Measurements from ENCODE around the gene RFX1.

RFX1 gene

DNA sequence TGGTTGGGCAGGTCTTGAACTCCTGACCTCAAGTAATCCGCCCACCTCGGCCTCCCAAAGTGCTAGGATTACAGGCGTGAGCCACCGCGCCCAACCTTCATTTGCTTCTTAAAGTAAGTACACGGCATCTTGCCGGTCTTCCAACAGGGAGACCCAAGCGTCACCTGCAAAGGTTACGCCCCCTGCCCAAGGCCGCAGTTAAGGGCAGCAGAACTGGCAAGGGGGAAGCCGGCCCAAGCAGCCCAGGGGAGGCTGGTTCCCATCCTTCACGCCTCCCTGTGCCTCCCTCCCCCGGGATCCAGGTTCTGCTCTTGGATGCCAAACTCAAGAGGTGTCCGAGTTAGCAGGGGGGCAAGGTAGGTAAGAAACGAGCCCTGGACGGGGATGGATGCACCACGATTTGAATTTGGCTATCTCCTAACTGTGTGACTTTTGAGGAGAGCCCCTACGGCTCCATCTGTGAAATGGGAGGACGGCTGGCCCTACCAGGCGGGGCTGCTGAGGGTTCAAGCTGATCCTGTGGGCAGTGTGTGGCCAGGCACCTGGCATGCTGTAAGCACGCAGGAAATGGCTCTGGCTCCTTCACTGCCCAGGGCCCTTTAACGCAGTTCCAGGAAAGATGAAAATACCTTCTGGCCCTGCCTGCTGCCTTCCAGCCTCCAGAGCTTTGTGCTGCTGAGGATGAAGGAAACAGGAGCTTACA is 9.0 kb downstream of the RFX1 start:
- DNase-seq (ENCODE audit: low spot score): no peak
- no peak for FAIRE-seq

DNA sequence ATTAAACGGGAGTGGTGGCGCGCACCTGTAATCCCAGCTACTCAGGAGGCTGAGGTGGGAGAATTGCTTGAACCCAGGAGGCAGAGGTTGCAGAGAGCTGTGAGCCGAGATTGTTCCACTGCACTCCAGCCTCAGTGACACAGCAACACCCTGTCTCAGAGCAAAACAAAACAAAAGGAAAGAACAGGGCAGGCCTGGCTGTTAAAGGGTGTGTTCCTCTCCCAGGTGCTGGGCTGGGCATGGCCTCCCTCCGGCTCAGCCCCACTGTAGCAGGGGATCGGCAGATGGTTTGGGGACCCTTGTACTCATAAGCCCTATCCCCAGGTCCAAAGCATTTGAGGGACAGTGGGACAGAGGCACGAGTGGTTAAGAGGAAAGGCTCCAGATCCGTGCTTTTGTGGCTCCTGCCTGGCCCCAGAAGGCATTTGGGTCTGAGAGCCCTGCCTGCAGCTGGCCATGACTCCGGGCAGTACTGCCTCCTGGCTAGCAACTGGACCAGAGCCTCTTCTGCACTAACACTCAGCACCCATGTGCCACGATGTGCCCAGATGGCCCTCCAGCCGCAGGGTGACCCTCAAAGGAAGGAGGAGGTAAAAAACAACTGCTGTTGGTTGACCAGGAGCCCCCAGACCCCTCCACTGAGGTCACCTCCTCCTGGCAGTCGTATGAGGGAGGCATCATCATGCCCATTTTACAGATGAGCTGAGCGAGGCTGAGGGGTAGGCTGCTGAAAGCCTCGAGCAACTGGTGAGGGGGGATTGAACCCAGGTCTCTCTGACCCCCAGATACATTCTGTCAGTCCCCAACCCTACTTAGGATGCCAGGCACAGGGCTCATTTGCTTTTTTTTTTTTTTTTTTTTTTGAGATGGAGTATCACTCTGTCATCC is 10.0 kb downstream of the RFX1 start:
- FAIRE-seq (no peak), DNase-seq (ENCODE audit: low spot score) (no peak)

DNA sequence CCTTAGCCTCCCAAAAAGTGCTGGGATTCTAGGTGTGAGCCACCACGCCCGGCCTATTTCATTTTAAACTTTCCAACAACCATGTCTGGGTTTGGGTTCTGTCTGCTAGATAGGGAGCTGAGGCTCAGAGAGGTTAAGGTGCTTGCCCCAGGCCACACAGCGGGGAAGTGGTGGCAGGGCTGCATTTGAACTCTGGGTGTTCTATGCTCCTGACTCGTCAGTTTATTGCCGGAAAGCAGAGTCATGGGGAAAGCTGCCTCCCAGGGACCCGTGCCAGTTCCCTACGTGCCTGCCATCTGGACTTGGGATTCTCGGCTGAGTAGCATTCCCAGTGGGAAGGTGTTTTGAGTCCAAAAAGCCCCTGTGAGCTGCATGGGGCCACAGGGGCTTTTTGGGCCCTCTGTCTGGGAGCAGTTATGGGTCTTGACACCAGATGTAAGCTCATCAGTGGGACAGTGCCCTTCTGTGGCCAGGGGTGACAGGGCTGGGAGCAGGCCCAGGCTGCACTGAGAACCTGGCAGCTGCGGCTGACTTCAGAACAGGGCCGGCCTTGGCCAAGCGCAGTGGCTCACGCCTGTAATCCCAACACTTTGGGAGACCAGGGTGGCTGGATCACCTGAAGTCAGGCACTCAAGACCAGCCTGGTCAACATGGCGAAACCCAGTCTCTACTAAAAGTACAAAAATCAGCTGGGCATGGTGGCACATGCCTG is 10.9 kb downstream of the RFX1 start:
- DNase-seq (ENCODE audit: low spot score): no peak
- no peak for FAIRE-seq

DNA sequence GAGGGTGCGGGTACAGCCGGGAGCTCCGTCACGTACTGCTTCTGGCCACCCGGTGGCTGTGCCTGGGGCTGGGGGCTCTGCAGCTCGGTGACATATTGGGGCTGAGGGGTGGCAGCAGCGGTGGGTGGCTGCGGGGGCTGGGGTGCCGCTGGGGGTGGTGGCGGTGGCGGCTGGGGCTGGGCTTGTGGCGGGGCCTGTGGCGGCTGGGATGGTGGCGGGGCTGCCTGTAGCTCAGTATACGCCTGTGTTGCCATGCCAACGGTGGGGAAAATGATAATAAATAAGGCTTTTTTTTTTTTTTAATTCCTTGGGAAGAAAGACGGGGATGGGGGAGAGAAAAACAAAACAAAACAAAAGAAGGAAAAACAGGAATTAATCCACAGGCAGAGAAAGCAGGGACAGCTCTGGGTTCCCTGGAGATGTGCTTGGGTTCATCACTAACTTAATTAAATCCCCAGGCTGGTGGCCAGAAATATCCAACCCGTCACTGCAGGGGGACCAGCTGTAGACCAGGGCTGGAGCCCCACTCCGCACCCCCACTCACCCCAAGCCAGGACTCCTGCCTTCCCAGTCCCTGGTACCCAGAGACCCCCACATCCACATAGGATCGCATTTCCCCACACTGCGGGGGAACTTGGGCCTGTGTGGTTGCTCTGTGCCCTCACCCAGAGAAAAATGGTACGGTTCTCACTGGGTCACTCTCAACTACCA is 12.4 kb downstream of the RFX1 start:
- DNase-seq (ENCODE audit: low spot score): no peak
- no peak for FAIRE-seq

DNA sequence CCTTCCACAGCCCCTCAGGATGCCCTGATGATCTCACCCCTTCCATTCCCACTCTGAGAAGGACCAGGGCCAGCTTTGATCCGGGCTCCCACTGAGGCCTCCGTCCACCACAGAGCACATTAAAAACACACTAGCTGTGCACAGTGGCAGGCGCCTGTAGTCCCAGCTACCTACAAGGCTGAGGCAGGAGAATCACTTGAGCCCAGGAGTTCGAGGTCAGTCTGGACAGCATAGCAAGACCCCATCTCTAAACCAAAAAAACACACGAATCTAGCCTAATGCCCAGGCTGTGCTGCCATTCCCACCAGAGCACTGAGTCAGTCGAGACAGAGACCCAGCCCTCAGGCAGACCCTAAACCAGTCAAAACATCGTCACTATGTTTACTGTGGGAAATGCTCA is 14.1 kb downstream of the RFX1 start:
- FAIRE-seq: no peak
- DNase-seq (ENCODE audit: low spot score): no peak

DNA sequence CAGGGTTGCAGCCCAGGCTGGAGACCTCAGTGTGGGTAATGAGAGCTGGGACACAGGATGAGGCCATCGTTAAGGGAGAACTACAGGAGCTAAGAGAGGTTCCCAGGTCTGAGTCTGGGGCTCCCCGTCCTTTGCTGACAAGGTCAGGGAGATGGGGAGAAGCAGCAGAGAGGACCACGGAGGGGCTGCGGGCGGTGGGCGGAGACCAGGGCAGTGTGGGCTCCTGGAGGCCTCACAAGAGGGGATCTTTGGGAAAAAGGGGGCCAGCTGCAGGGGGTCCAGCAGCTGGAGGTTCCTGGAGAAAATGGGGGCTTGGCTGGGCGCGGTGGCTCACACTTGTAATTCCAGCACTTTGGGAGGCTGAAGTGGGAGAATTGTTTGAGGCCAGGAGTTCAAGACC is 16.0 kb downstream of the RFX1 start:
- no peak for DNase-seq (ENCODE audit: low spot score)
- FAIRE-seq: no peak

DNA sequence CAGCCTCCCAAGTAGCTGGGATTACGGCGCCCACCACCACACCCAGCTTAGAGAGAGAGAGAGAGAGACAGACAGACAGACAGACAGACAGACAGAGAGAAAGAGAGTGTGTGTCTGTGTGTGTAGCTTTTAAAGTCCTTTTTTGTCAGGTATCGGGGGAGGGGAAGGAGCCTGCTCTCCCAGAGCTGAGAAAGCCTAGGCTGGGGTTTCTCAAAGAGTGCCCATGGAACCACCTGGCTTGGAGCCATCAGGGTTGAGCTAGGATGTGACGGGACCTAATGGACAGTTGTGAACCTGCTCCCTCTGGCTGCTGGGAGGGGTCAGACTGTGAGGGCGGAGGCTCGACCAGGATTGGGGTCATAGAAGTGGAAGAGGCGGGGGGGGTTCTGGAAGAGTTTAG is 16.6 kb downstream of the RFX1 start:
- no peak for FAIRE-seq
- no peak for DNase-seq (ENCODE audit: low spot score)

DNA sequence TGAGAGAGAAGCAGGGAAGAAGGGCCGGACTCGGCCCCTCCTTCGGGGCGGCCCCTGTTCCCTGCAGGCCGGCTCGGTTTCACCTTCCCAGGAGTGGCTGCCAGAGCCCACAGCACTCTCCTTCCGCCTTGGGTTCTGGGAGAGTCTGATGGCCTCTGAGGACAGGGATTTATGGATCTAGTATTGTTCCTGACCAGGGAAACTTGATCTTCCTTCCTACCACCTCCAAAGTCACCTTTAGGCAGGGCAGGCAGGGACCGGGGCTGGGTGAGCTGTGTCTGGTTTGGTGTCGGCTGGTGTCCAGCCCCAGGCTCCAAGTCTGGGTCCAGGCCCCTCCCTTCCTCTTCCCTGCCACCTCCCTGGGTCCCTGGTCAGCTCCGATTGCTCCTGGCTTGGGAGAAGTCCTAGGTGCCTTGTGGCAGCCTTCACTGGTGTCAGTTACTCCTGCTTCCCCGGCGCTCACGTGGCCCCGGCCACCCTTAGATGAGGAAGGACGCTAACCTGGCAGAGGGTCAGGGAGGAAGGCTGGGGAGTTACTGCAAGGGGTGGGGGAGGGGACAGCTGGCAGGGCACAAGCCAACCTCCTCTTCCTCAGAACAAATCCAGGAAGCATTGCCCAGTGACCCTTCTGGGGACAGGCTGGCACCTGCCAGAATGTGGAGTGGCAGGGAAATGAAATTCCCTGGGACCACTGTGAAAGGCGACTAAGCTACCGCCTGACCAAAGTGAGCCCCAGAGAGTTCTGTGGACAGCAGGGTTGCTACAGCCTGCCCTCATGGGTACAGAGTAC is 18.8 kb downstream of the RFX1 start:
- DNase-seq (ENCODE audit: low spot score): no peak
- FAIRE-seq: no peak

DNA sequence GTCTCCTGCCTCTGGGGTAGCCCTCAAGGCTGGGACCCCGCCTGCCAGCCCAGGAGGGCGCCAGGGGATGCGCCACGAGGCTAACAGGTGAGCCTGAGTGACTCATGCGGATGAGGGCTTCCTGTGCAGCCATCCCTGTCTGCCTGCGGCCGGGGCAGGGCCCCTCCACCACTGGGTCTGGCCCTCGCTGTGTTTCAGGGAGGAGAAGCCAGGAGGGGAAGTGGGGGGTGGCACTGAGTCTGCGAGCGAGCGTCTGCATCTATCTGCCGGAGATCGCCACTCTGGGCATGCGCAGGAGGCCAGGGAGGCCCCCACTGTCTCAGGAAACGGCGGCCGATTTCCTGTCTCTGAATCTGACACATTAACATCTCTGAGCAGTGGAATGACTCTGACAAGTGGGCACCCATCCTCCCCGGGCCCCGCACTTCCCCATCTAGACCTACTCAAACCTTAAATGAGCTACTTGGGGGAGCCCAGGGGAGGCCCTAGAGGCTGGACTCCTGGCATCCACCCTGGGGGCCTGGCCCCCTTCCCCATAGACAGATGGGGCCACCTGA is 19.7 kb downstream of the RFX1 start:
- FAIRE-seq (no peak), DNase-seq (ENCODE audit: low spot score) (peak; percentile 79)

DNA sequence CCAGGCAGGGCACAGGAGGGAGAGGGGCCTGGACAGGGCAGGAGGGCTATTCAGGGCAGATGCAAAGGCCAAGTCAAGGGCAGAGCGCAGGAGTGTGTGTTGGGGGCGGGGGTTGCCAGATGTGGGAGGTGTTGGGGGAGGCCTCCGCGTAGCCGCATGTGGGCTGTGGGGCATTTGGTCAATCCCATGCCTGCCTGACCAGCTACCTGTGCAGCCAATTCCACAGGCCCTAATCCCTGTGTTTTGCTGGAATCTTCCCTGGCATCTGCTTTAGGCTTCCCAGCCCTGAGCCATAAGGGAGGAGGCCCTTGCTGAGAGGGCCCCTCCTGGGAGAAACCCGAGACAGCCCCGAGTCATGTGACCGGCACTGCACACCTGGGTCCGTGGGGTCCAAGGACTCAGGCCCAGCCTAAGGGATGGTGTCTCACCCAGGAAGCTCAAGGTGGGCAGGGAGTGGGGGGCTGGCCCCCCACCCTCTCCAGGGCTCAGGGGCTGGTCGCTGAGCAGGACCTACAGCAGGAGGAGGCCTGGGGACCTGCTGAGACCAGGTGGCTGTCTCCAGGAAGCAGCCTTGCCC is 20.3 kb downstream of the RFX1 start:
- peak; percentile 11 for DNase-seq (ENCODE audit: low spot score)

DNA sequence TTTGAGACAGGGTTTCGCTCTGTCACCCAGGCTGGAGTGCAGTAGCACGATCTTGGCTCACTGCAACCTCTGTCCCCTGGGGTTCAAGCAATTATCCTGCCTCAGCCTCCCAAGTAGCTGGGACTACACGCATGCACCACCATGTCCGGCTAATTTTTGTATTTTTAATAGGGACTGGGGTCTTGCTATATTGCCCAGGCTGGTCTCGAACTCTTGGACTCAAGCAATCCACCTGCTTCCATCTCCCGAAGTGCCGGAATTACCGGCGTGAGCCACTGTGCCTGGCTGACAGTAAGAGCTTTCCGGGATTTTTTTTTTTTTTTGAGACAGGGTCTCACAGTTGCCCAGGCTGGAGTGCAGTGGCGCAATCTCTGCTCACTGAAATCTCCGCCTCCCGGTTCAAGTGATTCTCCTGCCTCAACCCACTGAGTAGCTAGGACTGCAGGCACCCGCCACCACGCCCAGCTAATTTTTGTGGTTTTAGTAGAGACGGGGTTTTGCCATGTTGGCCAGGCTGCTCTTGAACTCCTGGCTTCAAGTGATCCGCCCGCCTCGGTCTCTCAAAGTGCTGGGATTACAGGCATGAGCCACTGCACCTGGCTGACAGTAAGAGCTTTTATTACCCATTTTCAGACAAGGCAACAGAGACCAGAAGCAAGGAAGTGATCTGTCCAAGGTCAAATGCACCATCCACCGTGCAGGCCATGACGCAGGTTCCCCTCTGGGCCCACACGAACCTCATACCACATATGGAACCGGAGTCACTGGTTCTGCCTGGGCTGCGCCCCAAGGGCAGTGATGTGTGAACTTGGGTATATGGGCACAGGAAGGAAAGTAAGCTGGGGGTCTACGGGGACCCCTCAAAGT is 21.0 kb downstream of the RFX1 start:
- FAIRE-seq (no peak), DNase-seq (ENCODE audit: low spot score) (no peak)

More for the DNA sequence above, 20.3 kb downstream of the RFX1 start:
- no peak for FAIRE-seq

DNA sequence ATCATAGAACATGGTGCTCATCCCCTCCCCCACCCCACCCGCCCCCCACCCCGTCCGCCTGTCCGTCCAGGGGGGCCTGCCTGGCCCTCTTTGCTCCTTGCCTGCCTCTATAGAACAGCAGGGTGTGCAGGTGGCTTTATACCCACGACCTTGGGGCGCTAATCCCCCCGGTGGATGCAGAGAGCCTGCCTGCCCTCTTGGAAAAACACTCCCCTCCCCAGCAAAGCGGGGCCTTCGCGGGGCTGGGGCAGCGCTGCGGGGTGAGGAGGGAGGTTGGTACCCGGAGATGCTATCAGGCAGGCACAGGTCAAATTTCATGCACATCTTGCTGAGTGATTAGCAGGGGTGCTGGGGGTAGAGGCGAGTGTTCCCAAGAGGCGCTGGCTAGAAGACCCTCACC is 21.9 kb downstream of the RFX1 start:
- FAIRE-seq (no peak), DNase-seq (ENCODE audit: low spot score) (no peak)

DNA sequence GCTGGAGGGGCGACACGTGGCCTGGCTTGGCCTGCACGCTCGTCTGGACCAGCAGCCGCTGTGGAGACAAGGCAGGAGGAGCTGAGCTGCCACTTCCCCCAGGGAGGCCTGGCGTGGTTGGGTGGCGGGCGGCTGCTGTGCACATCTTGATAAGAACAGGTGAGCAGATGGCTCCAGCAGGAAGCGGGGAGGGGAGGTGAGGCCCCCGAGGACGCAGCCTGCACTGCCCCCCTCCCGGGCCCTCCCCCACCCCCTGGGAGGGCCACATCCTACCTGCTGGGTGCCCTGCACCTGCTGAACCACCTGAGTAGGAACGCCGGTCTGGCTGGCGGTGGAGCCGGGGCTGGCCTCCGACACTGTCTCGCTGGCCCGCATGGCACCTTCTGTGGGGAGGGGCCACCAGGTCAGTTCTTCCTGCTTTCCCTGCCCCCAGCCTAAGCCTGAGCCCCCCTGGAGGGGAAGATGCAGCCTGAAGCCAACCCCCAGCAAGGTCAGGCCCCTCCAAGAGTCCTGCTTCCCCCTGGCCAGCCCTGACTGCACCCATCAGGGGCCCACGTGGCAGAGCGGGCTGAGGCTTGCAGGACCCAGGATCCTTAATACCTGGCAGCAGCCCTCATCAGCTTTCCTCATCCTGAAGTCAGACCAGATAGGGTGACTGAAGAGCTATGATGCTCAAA is 22.8 kb downstream of the RFX1 start:
- DNase-seq (ENCODE audit: low spot score) (no peak), FAIRE-seq (no peak)

DNA sequence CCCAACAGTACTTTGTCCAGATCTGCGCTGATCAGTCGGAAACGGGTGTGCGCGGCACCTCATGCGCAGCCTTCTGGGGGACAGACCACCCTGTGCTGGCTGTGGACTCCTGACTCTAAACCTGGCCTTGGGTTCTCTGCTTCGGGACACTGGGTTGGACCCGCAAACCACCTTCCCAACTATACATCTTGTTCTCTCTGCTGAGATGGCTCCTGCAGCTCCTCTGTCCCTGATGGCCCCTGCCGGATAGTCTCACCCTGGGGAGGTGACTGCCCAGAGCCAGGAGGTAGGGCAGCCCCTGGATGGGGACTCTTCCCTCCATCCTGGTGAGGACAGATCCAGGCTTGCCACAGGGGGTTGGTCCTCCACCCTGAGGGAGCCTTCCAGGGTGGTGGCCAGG is 23.3 kb downstream of the RFX1 start:
- DNase-seq (ENCODE audit: low spot score) (no peak), FAIRE-seq (no peak)

DNA sequence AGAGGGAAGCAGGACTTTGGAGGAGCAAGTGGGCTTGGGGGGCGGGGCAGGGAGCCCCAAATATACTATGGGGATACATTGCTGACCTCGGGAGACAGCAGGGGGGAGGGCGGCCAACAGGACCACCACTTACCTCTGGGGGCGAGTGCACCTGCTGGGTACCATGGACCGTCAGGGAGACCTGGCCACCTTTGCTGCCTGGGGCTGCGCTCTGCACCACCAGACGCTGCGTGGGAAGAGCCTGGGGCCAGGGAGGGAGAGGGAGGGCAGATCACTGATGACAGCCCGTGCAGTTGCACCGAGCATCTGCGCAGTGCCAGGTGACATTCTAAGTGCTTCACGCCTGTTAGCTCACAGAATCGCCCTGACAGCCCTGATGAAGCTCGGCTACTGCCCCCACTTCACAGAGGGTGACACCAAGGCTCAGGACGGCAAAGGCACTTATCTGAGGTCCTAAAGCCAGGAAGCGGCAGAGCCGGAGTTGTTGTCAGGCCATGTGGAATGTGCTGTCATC is 24.1 kb downstream of the RFX1 start:
- no peak for FAIRE-seq
- no peak for DNase-seq (ENCODE audit: low spot score)

DNA sequence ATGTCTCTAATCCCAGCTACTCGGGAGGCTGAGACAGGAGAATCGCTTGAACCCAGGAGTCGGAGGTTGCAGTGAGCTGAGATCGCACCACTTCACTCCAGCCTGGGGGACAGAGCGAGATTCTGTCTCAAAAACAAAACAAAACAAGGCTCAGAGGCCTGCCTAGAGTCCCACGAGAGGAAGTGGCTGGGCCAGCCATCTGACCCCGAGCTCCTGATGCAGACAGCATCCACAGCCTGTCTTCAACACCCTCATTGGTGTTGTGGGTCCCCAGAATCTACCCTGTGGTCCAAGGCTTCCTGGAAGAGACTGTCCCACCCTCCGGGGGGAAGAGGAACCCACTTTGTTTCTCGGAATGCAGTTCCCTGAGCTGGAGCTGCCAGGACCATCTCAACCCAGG is 24.7 kb downstream of the RFX1 start:
- DNase-seq (ENCODE audit: low spot score): no peak
- FAIRE-seq: no peak

DNA sequence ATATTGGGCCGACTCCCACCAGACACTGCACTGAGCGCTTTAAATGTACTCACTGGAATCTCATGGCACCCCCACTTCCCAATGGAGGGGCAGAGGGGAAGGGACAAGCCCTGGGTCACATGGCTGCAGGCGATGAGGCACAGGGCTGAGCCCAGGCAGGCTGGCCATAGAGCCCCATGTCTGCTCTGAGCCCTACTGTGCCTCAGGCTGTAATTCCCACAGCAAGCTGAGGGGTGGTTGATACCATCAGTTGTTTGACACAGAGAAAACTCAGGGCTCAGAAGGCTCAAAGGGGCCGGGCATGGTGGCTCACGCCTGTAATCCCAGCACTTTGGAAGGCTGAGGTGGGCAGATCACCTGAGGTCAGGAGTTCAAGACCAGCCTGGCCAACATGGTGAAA is 25.1 kb downstream of the RFX1 start:
- FAIRE-seq (no peak), DNase-seq (ENCODE audit: low spot score) (no peak)

DNA sequence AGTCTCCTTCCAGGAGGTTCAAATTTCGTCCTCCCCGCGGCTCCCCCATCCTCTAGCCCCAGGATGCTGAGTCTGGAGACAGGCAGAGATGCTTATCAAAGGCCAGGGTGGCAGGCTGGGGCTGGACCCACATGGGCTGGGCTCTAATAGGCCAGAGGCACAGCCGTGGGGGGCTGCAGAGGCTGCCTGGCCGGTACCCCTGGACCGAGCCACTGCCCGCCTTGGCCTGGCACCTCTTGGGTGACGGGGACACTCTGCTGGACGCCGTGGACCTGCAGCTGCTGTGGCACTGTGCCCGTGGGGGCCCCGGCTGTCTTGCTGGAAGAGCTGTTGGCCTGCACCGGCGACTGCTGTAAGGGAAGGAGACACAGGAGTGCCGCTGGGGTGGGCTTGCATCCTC is 25.8 kb downstream of the RFX1 start:
- FAIRE-seq (no peak), DNase-seq (ENCODE audit: low spot score) (no peak)

Measured in urothelium cell line (cell line).